Heart left ventricle (tissue), 13 donors: ENCODE data around the gene SPINK4.

Experiments
- CTCF ChIP-seq, 12 donors: fragments of 200-600 bp; sonication (generic) in 4 of 12; IDR thresholded peaks; one replicate each; pipeline versions ENCODE4 v1.5.0 to v1.8.0; 2018 to 2022; ENCODE audit warnings: antibody characterized with exemption in 12 of 12, mild to moderate bottlenecking in 5 of 12
- POLR2A ChIP-seq, 2 donors: fragments of 450-650 bp; IDR thresholded peaks; one replicate each; pipeline ENCODE4 v1.6.1; 2017; ENCODE audit warnings: antibody characterized with exemption in 2 of 2, mild to moderate bottlenecking in 2 of 2, moderate library complexity in 2 of 2
- donor health status: ischemic (EF 13 %, LVEDD 7.1; RV severe dilation, severe dysfunction).
- donor health status: DM: no; HTN: yes; CAD: no.
- donor health status: DM: no; HTN: no; CAD: no.
- donor health status: ischemic (EF 25% LVEDD 6.9; RV normal size, moderate dysfunction).
- donor health status: ischemic (EF 25% LVEDD 5.7; RV mildly dilated, moderate dysfunction).
- donor health status: ischemic (EF 35%, LVEDD 5.7; RV mildly dilated, moderate dysfunction).
- donor health status: nonischemic (EF 11% LVEDD 7.7; RV severe dilation, severe dysfunction).
- donor health status: DM: yes; HTN: yes; CAD: no.
- donor health status: PGD.
- donor health status: ischemic (EF 29% LVEDD 5.4; RV normal size, mild dysfunction).
- donor health status: nonischemic (EF 23%, LVEDD 6.1; RV moderate dilation, normal function).

GRCh38 chr9:33288235-33288634 lies 48.3 kb downstream of the SPINK4 start:
- TF ChIP-seq POLR2A (IDR thresholded peaks at IDR 0.05) (no peak), CTCF (IDR thresholded peaks at IDR 0.05) (no peak)
